CD14-positive monocyte (primary cell): ENCODE data around the gene OXLD1. TPM values are rescaled to one million over a fixed set of nuclear protein-coding genes. Genes with fewer than 3 reads are reported as not detected.
"Not testable (repeated sequence)": the region's sequence is repeated elsewhere in the genome, so short reads cannot be mapped to it uniquely, and the experiment has no call there.

Experiments
- DNase-seq, 3 donors: peaks; one replicate each; pipeline ENCODE4 v3.0.0-alpha.2; 2011 to 2022
- H2AFZ ChIP-seq: 2 replicates; pipeline ENCODE4 v1.6.0; 2012; ENCODE audit warnings: mild to moderate bottlenecking, low read depth, low read length, inconsistent platforms; ENCODE audit not compliant: insufficient read depth, poor library complexity, severe bottlenecking
- H3K27ac ChIP-seq, 2 donors: 1 replicate in 1 of 2; 2 replicates in 1 of 2; pipeline ENCODE4 v1.5.1; 2012 to 2013; ENCODE audit warnings: low read length in 2 of 2, control low read depth in 1 of 2, inconsistent platforms in 1 of 2, low read depth in 1 of 2, mild to moderate bottlenecking in 1 of 2
- H3K27me3 ChIP-seq, 2 donors: one replicate each; pipeline versions ENCODE4 v1.6.0 to v1.6.1; 2011 to 2013; ENCODE audit warnings: low read length in 2 of 2; ENCODE audit not compliant: control insufficient read depth in 2 of 2, insufficient read depth in 2 of 2
- H3K36me3 ChIP-seq, 2 donors: replicated peaks in 1 of 2; 1 replicate in 1 of 2; 2 replicates in 1 of 2; pipeline versions ENCODE4 v1.5.1 to v1.6.1; 2012 to 2013; ENCODE audit warnings: low read length in 2 of 2, control low read depth in 1 of 2, inconsistent platforms in 1 of 2, mild to moderate bottlenecking in 1 of 2; ENCODE audit not compliant: insufficient read depth in 2 of 2, control insufficient read depth in 1 of 2
- H3K4me1 ChIP-seq, 2 donors: 1 replicate in 1 of 2; 2 replicates in 1 of 2; pipeline versions ENCODE4 v1.5.1 to v1.6.1; 2012 to 2013; ENCODE audit warnings: low read length in 2 of 2, control low read depth in 1 of 2, inconsistent platforms in 1 of 2, mild to moderate bottlenecking in 1 of 2, moderate library complexity in 1 of 2; ENCODE audit not compliant: insufficient read depth in 2 of 2, control insufficient read depth in 1 of 2
- H3K4me2 ChIP-seq: replicated peaks from 2 replicates; pipeline ENCODE3; 2012; ENCODE audit warnings: low read length, moderate library complexity, mild to moderate bottlenecking; ENCODE audit not compliant: poor library complexity, severe bottlenecking; ENCODE audit errors: extremely low read depth
- H3K4me3 ChIP-seq, 3 experiments: fragments of 200-600 bp in 1 of 3; sonication (generic) in 1 of 3; replicated peaks in 1 of 3; 1 replicate in 2 of 3; 2 replicates in 1 of 3; pipeline ENCODE4 v1.5.1; 2011 to 2013; ENCODE audit warnings: low read length in 3 of 3, mild to moderate bottlenecking in 3 of 3, control low read depth in 2 of 3, low read depth in 2 of 3, inconsistent platforms in 1 of 3, moderate library complexity in 1 of 3
- H3K79me2 ChIP-seq: 2 replicates; pipeline ENCODE4 v1.6.0; 2012; ENCODE audit warnings: mild to moderate bottlenecking, control low read depth, inconsistent platforms, low read length, moderate library complexity; ENCODE audit not compliant: insufficient read depth
- H3K9ac ChIP-seq: 2 replicates; pipeline ENCODE4 v1.6.0; 2017; ENCODE audit warnings: low read length, mild to moderate bottlenecking; ENCODE audit not compliant: insufficient read depth, poor library complexity, severe bottlenecking
- H3K9me3 ChIP-seq, 2 donors: replicated peaks in 1 of 2; 1 replicate in 1 of 2; 2 replicates in 1 of 2; pipeline versions ENCODE4 v1.5.1 to v1.6.1; 2012 to 2013; ENCODE audit warnings: low read length in 2 of 2, control low read depth in 1 of 2; ENCODE audit not compliant: control insufficient read depth in 1 of 2, insufficient read depth in 1 of 2
- H4K20me1 ChIP-seq: 2 replicates; pipeline ENCODE4 v1.6.0; 2012; ENCODE audit warnings: mild to moderate bottlenecking, low read length, control low read depth, moderate library complexity; ENCODE audit not compliant: insufficient read depth
- H3K27ac Mint-ChIP-seq, 7 donors: one replicate each; pipeline ENCODE4 v1.8.0; 2020; ENCODE audit warnings: mild to moderate bottlenecking in 7 of 7, mixed read lengths in 7 of 7, moderate library complexity in 6 of 7, inconsistent platforms in 2 of 7
- H3K27me3 Mint-ChIP-seq, 3 donors: one replicate each; pipeline ENCODE4 v1.8.0; 2021 to 2022; ENCODE audit warnings: low read depth in 3 of 3, mild to moderate bottlenecking in 3 of 3, mixed read lengths in 3 of 3, moderate library complexity in 3 of 3, inconsistent platforms in 1 of 3
- H3K36me3 Mint-ChIP-seq, 2 donors: one replicate each; pipeline ENCODE4 v1.8.0; 2020; ENCODE audit warnings: mixed read lengths in 2 of 2, inconsistent platforms in 1 of 2, mild to moderate bottlenecking in 1 of 2
- H3K4me1 Mint-ChIP-seq: one replicate; pipeline ENCODE4 v1.8.0; 2020; ENCODE audit warnings: mild to moderate bottlenecking, mixed read lengths
- H3K4me3 Mint-ChIP-seq, 2 donors: one replicate each; pipeline ENCODE4 v1.8.0; 2020; ENCODE audit warnings: mild to moderate bottlenecking in 2 of 2, mixed read lengths in 2 of 2, moderate library complexity in 1 of 2
- H3K9me3 Mint-ChIP-seq, 7 donors: one replicate each; pipeline ENCODE4 v1.8.0; 2020 to 2022; ENCODE audit warnings: mixed read lengths in 7 of 7, mild to moderate bottlenecking in 6 of 7, moderate library complexity in 6 of 7, inconsistent platforms in 2 of 7
- CTCF ChIP-seq: fragments of 200-600 bp; IDR thresholded peaks from one replicate; pipeline ENCODE4 v1.8.0; 2022; ENCODE audit warnings: antibody characterized with exemption, mild to moderate bottlenecking
- WGBS: methylation state at CpG from one replicate; pipeline ENCODE4 v1.1.5; 2013; ENCODE audit warnings: missing lambda C conversion rate; ENCODE audit not compliant: insufficient coverage; 5-methylcytosine and 5-hydroxymethylcytosine counted together
- intact Hi-C, 2 donors: fragments of 100-400 bp; cut with micrococcal nuclease; formaldehyde crosslinking; loops; one replicate each; pipeline versions ENCODE4 v1.15.0 to v1.15.1; 2023
- polyA plus RNA-seq, 3 donors: library from polyadenylated mRNA; depleted of rRNA in 1 of 3; unstranded in 2 of 3; stranded (reverse) in 1 of 3; fragments of 300-500 nt in 2 of 3; fragments of >200 nt in 1 of 3; fragmentation: Illumina TruSeq in 2 of 3; gene quantifications; 1 replicate in 2 of 3; 2 replicates in 1 of 3; pipeline ENCODE4 v1.2.3, GENCODE V29; 2012 to 2021

The OXLD1 gene
- polyA plus RNA-seq, 3 donors: 46.0 to 61.1 (median 51.8) TPM

- H3K36me3 Mint-ChIP-seq: peaks cover 27 to 50% of the 10 kb centered on the region in 2 donors
- H3K36me3 ChIP-seq: peaks cover 37 to 49% of the 10 kb centered on the region in 2 donors
- H3K27ac ChIP-seq, H3K4me3 ChIP-seq, H3K79me2 ChIP-seq, H3K9ac ChIP-seq, H3K27me3 Mint-ChIP-seq, H3K4me3 Mint-ChIP-seq, H3K9me3 ChIP-seq, intact Hi-C loops, H3K27me3 ChIP-seq, H3K4me2 ChIP-seq, H3K4me1 Mint-ChIP-seq, H3K4me1 ChIP-seq, H4K20me1 ChIP-seq, H2AFZ ChIP-seq, H3K9me3 Mint-ChIP-seq: not testable (repeated sequence)
- peak in 1 of 3 donors; percentile 7 for DNase-seq
- H3K27ac Mint-ChIP-seq: peak overlapping the region in 1 of 7 donors; percentile 55
- 67% methylated on average over 3 of the region's 18 CpGs for WGBS
- peak; percentile 82 for TF ChIP-seq CTCF
Measured at GRCh38 chr17:81675515-81676221, 9.3 kb upstream of the OXLD1 start.

DNA sequence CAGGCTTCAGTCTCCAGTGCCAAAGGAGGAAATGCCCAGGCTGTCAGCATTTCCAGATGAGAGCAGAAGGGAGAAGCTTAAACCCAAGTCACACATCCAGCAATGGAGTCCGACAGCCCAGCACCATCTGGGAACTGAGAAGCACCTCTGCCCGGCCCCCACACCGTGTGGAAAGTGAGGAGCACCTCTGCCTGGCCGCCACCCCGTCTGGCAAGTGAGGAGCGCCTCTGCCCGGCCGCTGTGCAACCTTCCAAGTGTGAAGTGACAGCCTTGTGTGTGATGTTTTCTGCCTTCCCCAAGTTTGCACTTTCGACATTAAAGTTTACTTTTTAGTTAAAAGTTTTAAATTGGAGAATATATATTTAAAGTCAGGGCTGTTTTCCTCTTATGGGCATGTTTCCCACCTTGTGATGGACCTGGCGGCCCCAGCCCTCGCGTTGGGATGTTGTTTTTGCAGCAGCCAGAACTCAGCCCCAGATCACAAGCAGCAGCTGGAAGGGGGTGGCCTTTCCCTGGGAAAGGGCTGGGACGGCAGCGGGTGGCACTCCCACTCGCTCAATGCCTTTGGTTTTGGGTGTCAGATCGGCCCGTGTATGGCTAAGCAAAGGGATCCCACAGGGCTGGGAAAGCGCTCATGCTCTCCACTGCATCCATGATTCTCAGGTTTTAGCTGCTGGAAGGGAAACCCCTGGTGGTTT, 7.3 kb upstream of the OXLD1 start:
- no peak for DNase-seq
- H3K36me3 ChIP-seq: peaks cover 43 to 63% of the 10 kb centered on the region in 2 donors
- Mint-ChIP-seq H3K27ac (peak overlapping the region in 2 of 7 donors; percentile 20 to 46), H3K4me1 (no peaks in the 10 kb centered on the region), H3K36me3 (peaks cover 37 to 67% of the 10 kb centered on the region in 2 donors), H3K4me3 (no peak overlapping the region), H3K27me3 (no peaks in the 10 kb centered on the region), H3K9me3 (peaks cover 0 to 3% (median 0%) of the 10 kb centered on the region in 7 donors)
- no peak overlapping the region for H3K9ac ChIP-seq
- peaks cover 15% of the 10 kb centered on the region for H3K79me2 ChIP-seq
- no peak for TF ChIP-seq CTCF
- no peak overlapping the region for H2AFZ ChIP-seq
- H3K27ac ChIP-seq: no peak overlapping the region
- H4K20me1 ChIP-seq: peaks cover 5% of the 10 kb centered on the region
- no peaks in the 10 kb centered on the region for H3K27me3 ChIP-seq
- 90% methylated on average over 13 of the region's 18 CpGs for WGBS
- no peak overlapping the region for H3K4me2 ChIP-seq
- no peak overlapping the region for H3K4me3 ChIP-seq
- H3K9me3 ChIP-seq: no peaks in the 10 kb centered on the region
- no peaks in the 10 kb centered on the region for H3K4me1 ChIP-seq
- intact Hi-C loops: no loop called here
